Erythroblast (primary cell): ENCODE data around the gene KIF19.

Experiments used
- GATA1 ChIP-seq: IDR thresholded peaks from 2 replicates; pipeline ENCODE4 v1.6.1; 2011; ENCODE audit warnings: low read depth, mild to moderate bottlenecking, control low read depth, low read length, moderate library complexity
- POLR2A ChIP-seq: IDR thresholded peaks from 2 replicates; pipeline ENCODE4 v1.6.1; 2011; ENCODE audit warnings: mild to moderate bottlenecking, low read length

GRCh38 chr17:74334393-74335039, 8.5 kb downstream of the KIF19 start:
- TF ChIP-seq POLR2A (no peak), GATA1 (no peak)
